ENCODE measurements around the gene PCDHGB4.
"Not testable (repeated sequence)": the region's sequence is repeated elsewhere in the genome, so short reads cannot be mapped to it uniquely, and the experiment has no call there.

The PCDHGB4 gene

DNA sequence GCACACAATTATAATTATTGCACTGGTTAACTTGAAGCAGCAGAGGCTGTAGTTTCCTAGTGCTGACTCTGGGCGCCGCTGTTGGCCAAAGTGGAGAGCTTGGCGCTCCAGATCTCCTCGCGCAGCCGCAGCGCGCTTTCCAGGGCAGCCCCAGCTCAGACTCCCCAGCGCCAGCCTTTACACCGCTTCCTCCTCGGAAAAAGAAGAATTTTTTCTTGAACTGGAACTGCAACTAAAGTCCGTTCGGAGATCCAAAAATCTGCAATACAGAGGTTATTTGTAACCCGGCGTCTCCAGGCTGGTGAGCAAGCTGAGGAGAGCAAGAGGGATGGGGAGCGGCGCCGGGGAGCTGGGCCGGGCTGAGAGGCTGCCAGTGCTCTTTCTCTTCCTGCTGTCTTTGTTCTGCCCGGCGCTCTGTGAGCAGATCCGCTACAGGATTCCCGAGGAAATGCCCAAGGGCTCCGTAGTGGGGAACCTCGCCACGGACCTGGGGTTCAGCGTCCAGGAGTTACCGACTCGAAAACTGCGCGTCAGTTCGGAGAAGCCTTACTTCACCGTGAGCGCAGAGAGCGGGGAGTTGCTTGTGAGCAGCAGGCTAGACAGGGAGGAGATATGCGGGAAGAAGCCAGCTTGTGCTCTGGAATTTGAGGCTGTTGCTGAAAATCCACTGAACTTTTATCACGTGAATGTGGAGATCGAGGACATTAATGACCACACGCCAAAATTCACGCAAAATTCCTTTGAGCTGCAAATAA lies at the start of gene PCDHGB4:
Gene PCDHGB4 (plus strand): TSS at position 142 of the 755 bp plus-strand sequence. CDS start 187 bp downstream, at position 329.
- DNase-seq, result peak in 1 of 6 experiments; percentile 9

DNA sequence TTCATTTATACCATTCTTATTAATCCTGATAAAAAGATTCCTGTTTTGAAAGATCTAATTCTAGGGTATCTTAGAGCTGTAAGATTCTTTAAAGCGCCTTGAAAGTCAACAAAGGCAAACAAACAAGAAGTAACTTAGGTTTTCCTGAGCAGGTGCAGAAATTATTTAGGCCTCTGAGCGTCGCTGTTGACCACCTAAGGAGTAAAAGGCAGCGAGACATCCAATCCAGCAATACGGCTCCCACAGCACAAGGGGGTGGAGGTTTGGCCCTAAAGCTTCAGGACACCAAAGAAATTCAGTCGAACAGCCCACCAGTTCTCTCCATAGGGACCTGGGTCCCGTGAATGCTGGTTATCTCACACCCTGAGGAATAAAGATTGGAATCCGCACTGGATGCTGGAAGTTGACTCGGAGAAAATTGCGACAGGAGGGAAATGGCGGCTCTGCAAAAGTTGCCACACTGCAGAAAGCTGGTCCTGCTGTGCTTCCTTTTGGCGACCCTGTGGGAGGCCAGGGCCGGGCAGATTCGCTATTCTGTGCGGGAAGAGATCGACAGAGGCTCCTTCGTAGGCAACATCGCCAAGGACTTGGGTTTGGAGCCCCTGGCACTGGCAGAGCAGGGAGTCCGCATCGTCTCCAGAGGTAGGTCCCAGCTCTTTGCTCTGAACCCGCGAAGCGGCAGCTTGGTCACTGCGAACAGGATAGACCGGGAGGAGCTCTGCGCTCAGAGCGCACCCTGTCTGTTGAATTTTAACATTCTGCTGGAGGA lies 48.8 kb upstream of the PCDHGB4 start, which contains the start of gene PCDHGA2:
Gene PCDHGA2 (plus strand): TSS at position 223 of the 769 bp plus-strand sequence.
- DNase-seq, result no peak

DNA sequence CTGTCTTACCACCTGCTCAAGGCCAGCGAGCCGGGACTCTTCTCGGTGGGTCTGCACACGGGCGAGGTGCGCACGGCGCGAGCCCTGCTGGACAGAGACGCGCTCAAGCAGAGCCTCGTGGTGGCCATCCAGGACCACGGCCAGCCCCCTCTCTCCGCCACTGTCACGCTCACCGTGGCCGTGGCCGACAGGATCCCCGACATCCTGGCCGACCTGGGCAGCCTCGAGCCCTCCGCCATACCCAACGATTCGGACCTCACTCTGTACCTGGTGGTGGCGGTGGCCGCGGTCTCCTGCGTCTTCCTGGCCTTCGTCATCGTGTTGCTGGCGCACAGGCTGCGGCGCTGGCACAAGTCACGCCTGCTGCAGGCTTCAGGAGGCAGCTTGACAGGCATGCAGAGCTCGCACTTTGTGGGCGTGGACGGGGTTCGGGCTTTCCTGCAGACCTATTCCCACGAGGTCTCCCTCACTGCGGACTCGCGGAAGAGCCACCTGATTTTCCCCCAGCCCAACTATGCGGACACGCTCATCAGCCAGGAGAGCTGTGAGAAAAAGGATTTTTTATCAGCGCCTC lies 46.6 kb upstream of the PCDHGB4 start:
- DNase-seq, result not testable (repeated sequence)

DNA sequence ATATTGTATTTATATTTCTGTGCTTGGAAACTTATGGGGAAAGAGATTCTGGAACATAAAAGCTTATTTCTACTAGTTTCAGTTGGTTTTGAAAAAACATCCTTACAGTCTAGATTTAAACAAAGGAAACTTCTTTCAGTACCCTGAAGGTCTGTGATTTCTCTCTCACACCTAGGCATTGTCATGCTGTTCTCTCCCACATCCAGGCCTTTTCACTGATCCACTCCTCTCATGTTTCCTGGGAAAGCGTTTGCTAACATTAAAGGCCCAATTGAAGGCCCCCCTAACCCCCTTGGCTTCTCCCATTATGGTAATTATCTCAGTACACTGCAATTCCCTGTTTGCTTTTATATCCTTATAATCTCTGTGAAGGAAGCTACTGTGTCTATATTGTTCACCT lies 44.7 kb upstream of the PCDHGB4 start:
- DNase-seq, result no peak

DNA sequence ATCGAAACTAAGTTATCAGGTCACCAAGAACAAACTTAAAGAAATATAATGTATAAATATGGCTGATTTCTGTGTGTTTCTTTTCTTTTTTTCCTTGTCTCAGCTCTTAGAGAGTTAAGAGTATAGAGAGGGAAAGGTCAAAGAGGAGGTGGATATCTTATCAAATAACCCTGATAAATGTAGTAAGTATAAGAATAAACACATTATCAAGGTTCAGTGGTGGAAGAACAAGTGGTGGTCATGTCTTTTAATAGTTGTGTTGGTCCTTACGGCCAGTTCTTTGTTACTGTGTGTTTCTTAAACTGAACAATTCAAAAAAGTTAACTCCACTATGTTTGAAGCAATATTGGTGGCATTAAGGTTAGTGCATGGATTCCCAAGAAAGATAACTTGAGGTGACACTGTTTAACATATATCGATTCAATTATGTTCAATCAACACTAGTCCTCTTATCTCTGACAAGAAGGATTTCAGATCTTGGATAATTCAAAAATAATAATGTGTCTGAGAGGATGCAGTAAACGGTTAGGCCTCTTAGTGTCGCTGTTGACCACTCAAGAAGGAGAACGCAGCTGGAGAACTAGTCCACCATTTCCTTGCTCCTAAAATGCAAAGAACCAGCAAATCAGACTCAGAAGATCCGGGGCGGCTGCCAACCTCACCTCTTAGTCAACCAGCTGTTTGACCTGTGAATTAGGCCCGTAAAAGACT lies 44.1 kb upstream of the PCDHGB4 start, which contains the start of gene PCDHGA3:
Gene PCDHGA3 (plus strand): TSS at position 588 of the 711 bp plus-strand sequence. CDS start 205 bp downstream, outside the sequence.
- no peak for DNase-seq

DNA sequence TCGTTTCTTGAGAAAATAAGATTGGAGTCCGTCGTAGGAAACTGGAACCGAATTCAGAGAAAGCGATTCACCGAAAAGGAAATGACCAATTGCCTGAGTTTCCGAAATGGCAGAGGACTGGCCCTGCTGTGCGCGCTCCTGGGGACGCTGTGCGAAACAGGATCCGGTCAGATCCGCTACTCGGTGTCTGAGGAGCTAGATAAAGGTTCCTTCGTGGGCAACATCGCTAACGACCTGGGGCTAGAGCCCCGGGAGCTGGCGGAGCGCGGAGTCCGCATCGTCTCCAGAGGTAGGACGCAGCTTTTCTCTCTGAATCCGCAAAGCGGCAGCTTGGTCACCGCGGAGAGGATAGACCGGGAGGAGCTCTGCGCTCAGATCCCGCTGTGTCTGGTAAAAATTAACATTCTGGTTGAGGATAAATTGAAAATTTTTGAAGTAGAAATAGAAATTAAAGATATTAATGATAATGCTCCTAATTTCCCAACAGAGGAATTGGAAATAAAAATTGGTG lies 43.5 kb upstream of the PCDHGB4 start:
- no peak for DNase-seq

DNA sequence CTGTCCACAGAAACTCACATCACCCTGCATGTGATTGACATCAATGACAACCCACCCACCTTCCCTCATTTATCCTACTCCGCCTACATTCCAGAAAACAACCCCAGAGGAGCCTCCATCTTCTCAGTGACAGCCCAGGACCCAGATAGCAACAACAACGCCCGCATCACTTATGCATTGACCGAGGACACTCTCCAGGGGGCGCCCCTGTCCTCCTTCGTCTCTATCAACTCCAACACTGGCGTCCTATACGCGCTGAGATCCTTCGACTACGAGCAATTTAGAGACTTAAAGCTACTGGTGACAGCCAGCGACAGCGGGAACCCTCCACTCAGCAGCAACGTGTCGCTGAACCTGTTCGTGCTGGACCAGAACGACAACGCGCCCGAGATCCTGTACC lies 42.2 kb upstream of the PCDHGB4 start:
- no peak for DNase-seq

DNA sequence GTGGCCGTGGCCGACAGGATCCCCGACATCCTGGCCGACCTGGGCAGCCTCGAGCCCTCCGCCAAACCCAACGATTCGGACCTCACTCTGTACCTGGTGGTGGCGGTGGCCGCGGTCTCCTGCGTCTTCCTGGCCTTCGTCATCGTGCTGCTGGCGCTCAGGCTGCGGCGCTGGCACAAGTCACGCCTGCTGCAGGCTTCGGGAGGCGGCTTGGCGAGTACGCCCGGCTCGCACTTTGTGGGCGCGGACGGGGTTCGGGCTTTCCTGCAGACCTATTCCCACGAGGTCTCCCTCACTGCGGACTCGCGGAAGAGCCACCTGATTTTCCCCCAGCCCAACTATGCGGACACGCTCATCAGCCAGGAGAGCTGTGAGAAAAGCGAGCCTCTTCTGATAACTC lies 41.5 kb upstream of the PCDHGB4 start:
- not testable (repeated sequence) for DNase-seq

DNA sequence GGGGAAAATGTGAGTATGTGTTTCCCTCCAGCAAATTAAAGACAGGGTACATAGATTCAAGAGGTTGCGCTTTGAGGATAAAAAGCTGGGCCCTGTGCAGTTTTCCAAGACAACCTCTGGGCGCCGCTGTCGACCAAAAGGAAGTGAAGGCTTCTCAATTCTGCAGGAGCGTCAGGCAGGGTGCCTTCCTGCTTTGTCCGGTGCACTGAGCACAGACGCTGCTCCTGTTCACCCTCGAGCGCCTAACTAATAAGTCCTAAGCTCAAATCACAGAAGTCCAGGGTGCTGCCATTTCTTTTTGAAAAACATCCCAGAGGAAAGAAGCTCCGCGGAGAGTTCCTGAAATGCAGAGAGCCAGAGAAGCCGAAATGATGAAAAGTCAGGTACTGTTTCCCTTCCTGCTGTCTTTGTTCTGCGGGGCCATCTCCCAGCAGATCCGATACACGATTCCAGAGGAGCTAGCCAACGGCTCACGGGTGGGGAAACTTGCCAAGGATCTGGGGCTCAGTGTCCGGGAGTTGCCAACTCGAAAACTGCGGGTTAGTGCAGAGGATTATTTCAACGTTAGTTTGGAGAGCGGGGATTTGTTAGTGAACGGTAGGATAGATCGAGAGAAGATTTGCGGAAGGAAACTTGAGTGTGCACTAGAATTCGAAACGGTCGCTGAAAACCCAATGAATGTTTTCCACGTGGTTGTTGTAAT lies 37.4 kb upstream of the PCDHGB4 start, which contains the start of gene PCDHGB1:
Gene PCDHGB1 (plus strand): TSS at position 183 of the 703 bp plus-strand sequence. CDS start 162 bp downstream, at position 345.
- DNase-seq, result peak in 2 of 6 experiments; percentile 17 to 18

DNA sequence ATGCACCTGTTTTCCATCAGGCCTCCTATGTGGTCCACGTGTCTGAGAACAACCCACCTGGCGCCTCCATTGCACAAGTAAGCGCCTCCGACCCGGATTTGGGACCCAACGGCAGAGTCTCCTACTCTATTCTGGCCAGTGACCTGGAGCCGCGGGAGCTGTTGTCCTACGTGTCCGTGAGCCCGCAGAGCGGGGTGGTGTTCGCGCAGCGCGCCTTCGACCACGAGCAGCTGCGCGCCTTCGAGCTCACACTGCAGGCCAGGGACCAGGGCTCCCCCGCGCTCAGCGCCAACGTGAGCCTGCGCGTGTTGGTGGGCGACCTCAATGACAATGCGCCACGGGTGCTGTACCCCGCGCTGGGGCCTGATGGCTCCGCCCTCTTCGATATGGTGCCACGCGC lies 35.9 kb upstream of the PCDHGB4 start:
- no peak for DNase-seq

DNA sequence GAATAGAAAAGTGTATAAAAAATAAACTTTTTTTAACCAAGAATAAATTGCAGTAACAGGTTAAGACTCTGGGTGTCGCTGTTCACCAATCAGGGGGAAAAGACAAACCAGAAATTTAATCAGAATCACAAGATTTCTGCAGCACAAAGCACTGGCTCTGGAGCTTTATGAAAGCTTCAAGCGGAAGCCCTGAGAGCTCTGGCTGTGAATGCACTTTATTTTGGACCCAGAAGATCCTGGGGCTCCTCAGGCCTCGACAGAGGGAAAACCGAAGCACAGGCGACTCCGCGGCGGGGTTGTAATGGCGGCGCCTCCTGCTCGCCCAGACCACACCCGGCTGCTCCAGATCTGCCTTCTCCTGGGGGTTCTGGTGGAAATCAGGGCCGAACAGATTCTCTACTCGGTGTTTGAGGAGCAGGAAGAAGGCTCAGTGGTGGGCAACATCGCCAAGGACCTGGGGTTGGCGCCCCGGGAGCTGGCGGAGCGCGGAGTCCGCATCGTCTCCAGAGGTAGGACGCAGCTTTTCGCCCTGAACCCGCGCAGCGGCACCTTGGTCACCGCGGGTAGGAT lies 32.5 kb upstream of the PCDHGB4 start, which contains the start of gene PCDHGA4:
Gene PCDHGA4 (plus strand): TSS at position 122 of the 570 bp plus-strand sequence. CDS start 87 bp downstream, at position 209.
- no peak for DNase-seq

DNA sequence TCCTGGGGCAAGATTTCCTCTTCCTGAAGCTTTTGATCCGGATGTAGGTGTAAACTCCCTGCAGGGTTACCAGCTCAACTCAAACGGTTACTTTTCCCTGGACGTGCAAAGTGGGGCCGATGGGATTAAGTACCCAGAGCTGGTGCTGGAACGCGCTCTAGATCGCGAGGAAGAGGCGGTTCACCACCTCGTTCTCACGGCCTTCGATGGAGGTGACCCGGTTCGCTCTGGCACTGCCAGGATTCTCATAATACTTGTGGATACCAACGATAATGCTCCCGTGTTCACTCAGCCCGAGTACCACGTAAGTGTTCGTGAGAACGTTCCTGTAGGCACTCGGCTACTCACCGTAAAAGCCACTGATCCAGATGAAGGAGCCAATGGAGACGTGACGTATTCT lies 31.9 kb upstream of the PCDHGB4 start:
- no peak for DNase-seq

DNA sequence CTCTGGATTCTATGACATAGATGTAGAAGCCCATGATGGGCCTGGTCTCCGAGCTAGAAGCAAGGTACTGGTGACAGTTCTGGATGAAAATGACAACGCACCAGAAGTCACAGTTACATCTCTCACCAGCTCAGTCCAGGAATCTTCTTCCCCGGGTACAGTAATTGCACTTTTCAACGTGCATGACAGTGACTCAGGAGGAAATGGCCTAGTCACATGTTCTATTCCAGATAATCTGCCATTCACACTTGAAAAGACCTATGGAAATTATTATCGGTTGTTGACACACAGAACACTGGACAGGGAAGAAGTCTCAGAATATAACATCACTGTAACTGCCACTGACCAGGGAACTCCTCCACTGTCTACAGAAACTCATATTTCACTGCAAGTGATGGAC lies 31.4 kb upstream of the PCDHGB4 start:
- no peak for DNase-seq

DNA sequence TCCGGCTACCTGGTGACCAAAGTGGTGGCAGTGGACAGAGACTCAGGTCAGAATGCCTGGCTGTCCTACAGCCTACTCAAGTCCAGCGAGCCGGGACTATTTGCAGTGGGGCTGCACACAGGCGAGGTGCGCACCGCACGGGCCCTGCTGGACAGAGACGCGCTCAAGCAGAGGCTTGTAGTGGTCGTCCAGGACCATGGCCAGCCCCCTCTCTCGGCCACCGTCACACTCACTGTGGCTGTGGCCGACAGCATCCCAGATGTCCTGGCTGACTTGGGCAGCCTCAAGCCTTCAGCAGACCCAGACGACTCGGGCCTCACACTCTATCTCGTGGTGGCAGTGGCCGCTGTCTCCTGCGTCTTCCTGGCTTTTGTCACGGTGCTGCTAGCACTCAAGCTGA lies 30.5 kb upstream of the PCDHGB4 start:
- DNase-seq, result no peak

DNA sequence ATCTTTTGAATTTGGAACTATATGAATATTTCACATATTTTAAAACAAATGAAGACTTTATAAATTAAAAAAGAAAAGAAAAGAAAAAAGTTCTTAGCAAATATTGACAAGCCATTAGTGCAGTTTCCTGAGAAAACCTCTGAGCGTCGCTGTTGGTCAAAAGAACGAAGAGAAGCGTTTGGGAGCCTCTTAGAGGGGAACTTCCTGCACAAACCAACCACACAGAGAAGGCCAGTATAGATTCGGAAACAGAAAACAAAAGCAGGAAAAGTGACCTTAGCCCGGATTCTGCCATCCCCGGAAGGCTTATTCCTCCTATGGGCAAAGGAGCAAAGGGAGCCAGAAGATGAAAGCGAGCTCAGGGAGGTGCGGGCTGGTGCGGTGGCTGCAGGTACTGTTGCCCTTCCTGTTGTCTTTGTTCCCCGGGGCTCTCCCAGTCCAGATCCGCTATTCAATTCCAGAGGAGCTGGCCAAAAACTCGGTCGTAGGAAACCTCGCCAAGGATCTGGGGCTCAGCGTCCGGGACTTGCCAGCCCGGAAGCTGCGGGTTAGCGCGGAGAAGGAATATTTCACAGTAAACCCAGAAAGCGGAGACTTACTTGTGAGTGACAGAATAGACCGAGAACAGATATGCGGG lies 27.6 kb upstream of the PCDHGB4 start, which contains the start of gene PCDHGB2:
Gene PCDHGB2 (plus strand): TSS at position 205 of the 637 bp plus-strand sequence. CDS start 142 bp downstream, at position 347.
- DNase-seq, result no peak

DNA sequence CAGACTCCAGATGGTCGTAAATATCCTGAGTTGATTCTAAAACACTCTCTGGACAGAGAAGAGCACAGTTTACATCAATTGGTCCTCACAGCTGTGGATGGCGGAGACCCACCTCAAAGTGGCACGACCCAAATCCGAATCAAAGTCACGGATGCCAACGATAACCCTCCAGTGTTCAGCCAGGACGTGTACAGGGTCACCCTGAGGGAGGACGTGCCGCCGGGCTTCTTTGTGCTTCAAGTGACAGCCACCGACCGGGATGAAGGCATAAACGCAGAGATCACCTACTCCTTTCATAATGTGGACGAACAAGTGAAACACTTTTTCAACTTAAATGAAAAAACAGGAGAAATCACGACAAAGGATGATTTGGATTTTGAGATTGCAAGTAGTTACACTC lies 26.8 kb upstream of the PCDHGB4 start:
- no peak for DNase-seq

DNA sequence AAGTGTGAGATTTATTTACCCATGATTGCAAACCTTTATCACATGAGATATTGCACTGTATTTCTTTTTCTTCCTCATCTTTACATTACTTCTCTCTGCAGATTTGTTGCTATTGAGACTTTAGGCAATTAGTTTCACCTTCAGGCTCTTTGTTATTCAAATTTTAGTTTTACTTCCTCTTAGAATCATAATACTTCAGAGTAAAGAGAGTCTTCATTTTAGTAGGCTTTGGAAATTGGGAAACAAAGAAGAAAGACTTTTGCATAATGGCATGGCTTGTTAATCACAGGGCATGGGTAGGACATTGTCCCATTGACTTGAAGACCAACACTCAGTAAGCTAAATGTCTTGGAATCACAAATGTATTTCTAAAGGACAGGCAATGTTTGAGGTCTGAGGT lies 24.8 kb upstream of the PCDHGB4 start:
- no peak for DNase-seq

DNA sequence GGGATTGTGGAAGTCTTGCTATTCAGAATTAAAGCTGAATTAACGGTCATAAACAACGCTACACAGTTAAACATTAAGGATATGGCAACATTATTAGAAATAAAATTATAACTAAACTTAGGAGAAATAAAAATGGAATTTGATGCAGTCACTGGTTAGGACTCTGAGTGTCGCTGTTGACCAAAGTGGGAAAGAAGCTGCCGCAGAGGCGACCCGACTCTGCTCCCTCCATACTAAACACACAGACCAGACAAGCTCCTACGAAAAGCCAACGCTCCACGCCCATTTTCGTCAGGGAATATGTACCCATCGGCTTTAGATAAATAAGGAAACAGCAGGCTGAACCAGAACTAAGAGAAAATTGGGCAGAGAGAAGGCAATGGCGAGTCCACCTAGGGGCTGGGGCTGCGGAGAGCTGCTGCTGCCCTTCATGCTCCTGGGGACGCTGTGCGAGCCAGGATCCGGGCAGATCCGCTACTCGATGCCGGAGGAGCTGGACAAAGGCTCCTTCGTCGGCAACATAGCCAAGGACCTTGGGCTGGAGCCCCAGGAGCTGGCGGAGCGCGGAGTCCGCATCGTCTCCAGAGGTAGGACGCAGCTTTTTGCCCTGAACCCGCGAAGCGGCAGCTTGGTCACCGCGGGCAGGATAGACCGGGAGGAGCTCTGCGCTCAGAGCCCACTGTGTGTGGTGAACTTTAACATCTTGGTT lies 23.4 kb upstream of the PCDHGB4 start, which contains the start of gene PCDHGA5:
Gene PCDHGA5 (plus strand): TSS at position 211 of the 709 bp plus-strand sequence. CDS start 169 bp downstream, at position 380.
- no peak for DNase-seq

DNA sequence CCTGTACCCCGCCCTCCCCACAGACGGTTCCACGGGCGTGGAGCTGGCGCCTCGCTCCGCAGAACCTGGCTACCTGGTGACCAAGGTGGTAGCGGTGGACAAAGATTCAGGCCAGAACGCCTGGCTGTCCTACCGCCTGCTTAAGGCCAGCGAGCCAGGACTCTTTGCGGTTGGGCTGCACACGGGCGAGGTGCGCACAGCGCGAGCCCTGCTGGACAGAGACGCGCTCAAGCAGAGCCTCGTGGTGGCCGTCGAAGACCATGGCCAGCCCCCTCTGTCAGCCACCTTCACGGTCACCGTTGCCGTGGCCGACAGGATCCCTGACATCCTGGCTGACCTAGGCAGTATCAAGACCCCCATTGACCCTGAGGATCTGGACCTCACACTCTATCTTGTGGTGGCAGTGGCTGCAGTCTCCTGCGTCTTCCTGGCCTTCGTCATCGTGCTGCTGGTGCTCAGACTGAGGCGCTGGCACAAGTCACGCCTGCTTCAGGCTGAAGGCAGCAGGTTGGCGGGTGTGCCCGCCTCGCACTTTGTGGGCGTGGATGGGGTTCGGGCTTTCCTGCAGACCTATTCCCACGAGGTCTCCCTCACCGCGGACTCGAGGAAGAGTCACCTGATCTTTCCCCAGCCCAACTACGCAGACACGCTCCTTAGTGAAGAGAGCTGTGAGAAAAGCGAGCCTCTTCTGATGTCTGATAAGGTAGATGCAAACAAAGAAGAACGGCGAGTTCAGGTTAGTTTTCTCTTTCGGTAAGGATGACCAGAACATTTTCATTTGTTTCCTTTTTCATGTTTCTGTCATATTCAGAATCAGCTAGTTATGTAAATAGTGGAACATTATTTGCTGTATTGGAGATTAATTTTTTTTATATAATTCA lies 21.2 kb upstream of the PCDHGB4 start:
- no peak for DNase-seq
